Measurements from ENCODE around the gene CPZ. TPM values are rescaled to one million over a fixed set of nuclear protein-coding genes. Genes with fewer than 3 reads are reported as not detected.

The CPZ gene
- 0.26 to 0.54 TPM (median 0.33 TPM) in 5 replicates for total RNA-seq (2022; extraction: Qiagen RNA extraction; ENCODE audit: low read depth)

GRCh38 chr4:8592366-8593263 is at the start of gene CPZ:
Gene CPZ (plus strand): TSS chr4:8592765. CDS start chr4:8592834, 69 bp downstream.

DNA sequence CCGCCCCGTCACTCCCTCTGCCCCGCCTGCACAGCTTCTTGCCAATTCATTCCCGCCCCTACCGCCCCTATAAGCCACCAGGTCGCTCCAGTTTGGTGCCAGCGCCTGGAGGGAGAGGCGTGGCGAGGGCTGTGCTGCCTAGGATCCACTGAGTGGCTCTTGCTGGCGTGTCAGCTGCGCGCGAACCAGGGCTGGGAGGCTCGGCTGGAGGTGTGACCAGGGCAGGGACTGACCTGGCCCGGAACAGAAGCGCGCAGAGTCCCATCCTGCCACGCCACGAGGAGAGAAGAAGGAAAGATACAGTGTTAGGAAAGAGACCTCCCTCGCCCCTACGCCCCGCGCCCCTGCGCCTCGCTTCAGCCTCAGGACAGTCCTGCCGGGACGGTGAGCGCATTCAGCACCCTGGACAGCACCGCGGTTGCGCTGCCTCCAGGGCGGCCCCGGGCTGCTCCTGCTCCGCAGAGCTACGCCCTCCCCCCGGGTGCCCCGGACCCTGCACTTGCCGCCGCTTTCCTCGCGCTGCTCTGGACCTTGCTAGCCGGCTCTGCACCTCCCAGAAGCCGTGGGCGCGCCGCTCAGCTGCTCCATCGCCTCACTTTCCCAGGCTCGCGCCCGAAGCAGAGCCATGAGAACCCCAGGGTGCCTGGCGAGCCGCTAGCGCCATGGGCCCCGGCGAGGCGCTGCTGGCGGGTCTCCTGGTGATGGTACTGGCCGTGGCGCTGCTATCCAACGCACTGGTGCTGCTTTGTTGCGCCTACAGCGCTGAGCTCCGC is 12.1 kb upstream of the CPZ start, which contains the start of gene GPR78:
Gene GPR78, plus strand, starts transcription at position 72 of the 773 bp plus-strand sequence. Its CDS starts 591 bp downstream, at position 663.

Other genes starting within 250 kb of the CPZ start
- gene ACOX3, start 152.0 kb upstream of the CPZ start, total RNA-seq (2022; extraction: Qiagen RNA extraction; ENCODE audit: low read depth), result 8.0 to 10.6 TPM (median 9.8 TPM) in 5 replicates
- gene TRMT44, start 152.0 kb upstream of the CPZ start, total RNA-seq (2022; extraction: Qiagen RNA extraction; ENCODE audit: low read depth), result 5.2 to 6.8 TPM (median 6.2 TPM) in 5 replicates
- 0.22 to 0.26 TPM (median 0.23 TPM) in 3 of 5 replicates, not detected in the others for gene GPR78, start 12.4 kb upstream of the CPZ start, total RNA-seq (2022; extraction: Qiagen RNA extraction; ENCODE audit: low read depth)

All from A549 treated with DMSO at 1 μM for 4 hours (cell line).